Left renal pelvis (tissue), 4 donors: ENCODE data around the gene PSME1. TPM values are rescaled to one million over a fixed set of nuclear protein-coding genes. Genes with fewer than 3 reads are reported as not detected.

Experiments used
- DNase-seq, 4 donors: peaks; one replicate each; pipeline ENCODE4 v3.0.0-alpha.2; 2013; ENCODE audit warnings: low read depth in 4 of 4, low spot score in 3 of 4
- polyA plus RNA-seq, 4 donors: library from polyadenylated mRNA; unstranded; fragments of 120-200 nt; gene quantifications; one replicate each; pipeline ENCODE4 v1.2.1, GENCODE V29; 2013; ENCODE audit not compliant: insufficient read length in 4 of 4

Gene PSME1
- polyA plus RNA-seq, 4 donors, result 131 to 226 (median 197) TPM

- no peak for DNase-seq
Observed at GRCh38 chr14:24164518-24164991, 28.6 kb downstream of the PSME1 start.

- DNase-seq, result no peak
Observed at GRCh38 chr14:24165785-24166184, 29.8 kb downstream of the PSME1 start.

- DNase-seq, result no peak
Observed at GRCh38 chr14:24167469-24168114, 31.6 kb downstream of the PSME1 start.

GRCh38 chr14:24171422-24172260, 35.6 kb downstream of the PSME1 start, which contains the start of gene REC8:
TSS of gene REC8 (plus strand) at chr14:24172080. CDS start at chr14:24172553, 473 bp downstream.
- peak; percentile 76 to 93 (median 82) for DNase-seq

GRCh38 chr14:24172261-24172860, 36.4 kb downstream of the PSME1 start:
- DNase-seq, result no peak

- no peak for DNase-seq
Observed at GRCh38 chr14:24172871-24173281, 36.9 kb downstream of the PSME1 start.

GRCh38 chr14:24176599-24176998, 40.6 kb downstream of the PSME1 start:
- no peak for DNase-seq

- no peak for DNase-seq
Observed at GRCh38 chr14:24177041-24177825, 41.2 kb downstream of the PSME1 start.

- DNase-seq, result no peak
Observed at GRCh38 chr14:24177891-24178290, 41.9 kb downstream of the PSME1 start.

- no peak for DNase-seq
Observed at GRCh38 chr14:24178399-24179178, 42.6 kb downstream of the PSME1 start.

- DNase-seq, result no peak
Observed at GRCh38 chr14:24179294-24179960, 43.4 kb downstream of the PSME1 start.

- peak in 1 of 4 donors; percentile 53 for DNase-seq
Observed at GRCh38 chr14:24179961-24180796, 44.2 kb downstream of the PSME1 start.

- DNase-seq, result no peak
Observed at GRCh38 chr14:24181371-24182077, 45.5 kb downstream of the PSME1 start.

- no peak for DNase-seq
Observed at GRCh38 chr14:24182110-24182882, 46.3 kb downstream of the PSME1 start.

- DNase-seq, result no peak
Observed at GRCh38 chr14:24183014-24183481, 47.1 kb downstream of the PSME1 start.

- no peak for DNase-seq
Observed at GRCh38 chr14:24184104-24184970, 48.3 kb downstream of the PSME1 start.
